ENCODE measurements around the gene EMC9. TPM values are rescaled to one million over a fixed set of nuclear protein-coding genes. Genes with fewer than 3 reads are reported as not detected.

Gene EMC9
- polyA plus RNA-seq, 1 donor (not counting 4 experiments of a cell fraction or from before 2014, with no cell fraction given): 11.0 TPM

GRCh38 chr14:24127673-24128072 lies 13.7 kb downstream of the EMC9 start:
- no peak overlapping the region for H2AFZ ChIP-seq (ENCODE audit: control insufficient read depth, low read length)
- H3K4me2 ChIP-seq (ENCODE audit: control insufficient read depth, extremely low read depth, insufficient read depth, low read depth, low read length): no peak overlapping the region
- H3K9ac ChIP-seq (ENCODE audit: control insufficient read depth, extremely low read depth, insufficient read depth, low read length): no peak overlapping the region
- peaks cover 0 to 2% of the 10 kb centered on the region in 2 experiments for H3K36me3 ChIP-seq (ENCODE audit: control insufficient read depth in 2 of 2, extremely low read depth in 1 of 2, insufficient read depth in 2 of 2, low read length in 2 of 2)
- H3K4me3 ChIP-seq (ENCODE audit: control insufficient read depth in 2 of 3, extremely low read depth in 1 of 3, insufficient read depth in 2 of 3, low read depth in 1 of 3, low read length in 3 of 3): no peak overlapping the region
- dilution Hi-C loops (cut with MboI; ENCODE audit: extremely low pct_ligation_motif_present, low sequenced_read_pairs): no loop called here
- no peak overlapping the region for H3K27ac ChIP-seq (ENCODE audit: control insufficient read depth, insufficient read depth, low read length)
- no peaks in the 10 kb centered on the region for H3K79me2 ChIP-seq (ENCODE audit: control insufficient read depth, insufficient read depth, low read length)
- no peaks in the 10 kb centered on the region for H3K9me3 ChIP-seq (ENCODE audit: control insufficient read depth, low read depth, low read length)
- no peaks in the 10 kb centered on the region for H3K27me3 ChIP-seq (ENCODE audit: control insufficient read depth, extremely low read depth, insufficient read depth, low read length)
- FAIRE-seq (no peak), DNase-seq (ENCODE audit: low read depth, low spot score) (no peak)
- H3K9me1 ChIP-seq (ENCODE audit: control insufficient read depth, extremely low read depth, insufficient read depth, low read length): no peaks in the 10 kb centered on the region
- no peaks in the 10 kb centered on the region for H4K20me1 ChIP-seq (ENCODE audit: control insufficient read depth, extremely low read depth, insufficient read depth, low read length)
- H3K4me1 ChIP-seq (ENCODE audit: control insufficient read depth, extremely low read depth, insufficient read depth, low read length): peaks cover 7% of the 10 kb centered on the region
- TF ChIP-seq EZH2 (IDR thresholded peaks at IDR 0.05; ENCODE audit: low read length): no peak
- TF ChIP-seq, protein P1, sequence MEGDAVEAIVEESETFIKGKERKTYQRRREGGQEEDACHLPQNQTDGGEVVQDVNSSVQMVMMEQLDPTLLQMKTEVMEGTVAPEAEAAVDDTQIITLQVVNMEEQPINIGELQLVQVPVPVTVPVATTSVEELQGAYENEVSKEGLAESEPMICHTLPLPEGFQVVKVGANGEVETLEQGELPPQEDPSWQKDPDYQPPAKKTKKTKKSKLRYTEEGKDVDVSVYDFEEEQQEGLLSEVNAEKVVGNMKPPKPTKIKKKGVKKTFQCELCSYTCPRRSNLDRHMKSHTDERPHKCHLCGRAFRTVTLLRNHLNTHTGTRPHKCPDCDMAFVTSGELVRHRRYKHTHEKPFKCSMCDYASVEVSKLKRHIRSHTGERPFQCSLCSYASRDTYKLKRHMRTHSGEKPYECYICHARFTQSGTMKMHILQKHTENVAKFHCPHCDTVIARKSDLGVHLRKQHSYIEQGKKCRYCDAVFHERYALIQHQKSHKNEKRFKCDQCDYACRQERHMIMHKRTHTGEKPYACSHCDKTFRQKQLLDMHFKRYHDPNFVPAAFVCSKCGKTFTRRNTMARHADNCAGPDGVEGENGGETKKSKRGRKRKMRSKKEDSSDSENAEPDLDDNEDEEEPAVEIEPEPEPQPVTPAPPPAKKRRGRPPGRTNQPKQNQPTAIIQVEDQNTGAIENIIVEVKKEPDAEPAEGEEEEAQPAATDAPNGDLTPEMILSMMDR (optimal IDR thresholded peaks at IDR 0.05 in 1 of 3, IDR thresholded peaks at IDR 0.05 in 1 of 3, conservative IDR thresholded peaks at IDR 0.05 in 1 of 3; ENCODE audit: extremely low read depth in 1 of 3, insufficient read depth in 2 of 3, low read length in 3 of 3): no peak

DNA sequence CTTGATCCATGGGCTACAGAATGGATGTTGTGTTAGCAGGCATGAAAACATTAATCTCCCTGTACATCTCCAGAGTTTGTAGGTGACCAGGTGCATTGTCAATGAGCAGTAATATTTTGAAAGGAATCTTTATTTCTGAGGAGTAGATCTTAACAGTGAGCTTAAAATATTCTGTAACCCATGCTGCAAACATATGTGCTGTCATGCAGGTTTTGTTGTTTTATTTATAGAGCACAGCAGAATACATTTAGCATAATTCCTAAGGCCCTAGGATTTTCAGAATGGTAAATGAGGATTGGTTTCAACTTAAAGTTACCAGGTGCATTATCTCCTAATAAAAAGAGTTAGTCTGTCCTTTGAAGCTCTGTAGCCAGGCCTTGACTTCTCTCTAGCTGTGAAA lies 14.5 kb downstream of the EMC9 start:
- Histone ChIP-seq H3K9me1 (ENCODE audit: control insufficient read depth, extremely low read depth, insufficient read depth, low read length) (no peaks in the 10 kb centered on the region), H3K4me1 (ENCODE audit: control insufficient read depth, extremely low read depth, insufficient read depth, low read length) (no peaks in the 10 kb centered on the region), H3K27me3 (ENCODE audit: control insufficient read depth, extremely low read depth, insufficient read depth, low read length) (no peaks in the 10 kb centered on the region), H2AFZ (ENCODE audit: control insufficient read depth, low read length) (no peak overlapping the region), H3K9ac (ENCODE audit: control insufficient read depth, extremely low read depth, insufficient read depth, low read length) (no peak overlapping the region), H3K36me3 (ENCODE audit: control insufficient read depth in 2 of 2, extremely low read depth in 1 of 2, insufficient read depth in 2 of 2, low read length in 2 of 2) (peaks cover 0 to 5% of the 10 kb centered on the region in 2 experiments), H3K9me3 (ENCODE audit: control insufficient read depth, low read depth, low read length) (no peaks in the 10 kb centered on the region), H3K4me2 (ENCODE audit: control insufficient read depth, extremely low read depth, insufficient read depth, low read depth, low read length) (no peak overlapping the region), H3K27ac (ENCODE audit: control insufficient read depth, insufficient read depth, low read length) (no peak overlapping the region), H4K20me1 (ENCODE audit: control insufficient read depth, extremely low read depth, insufficient read depth, low read length) (no peaks in the 10 kb centered on the region), H3K79me2 (ENCODE audit: control insufficient read depth, insufficient read depth, low read length) (no peaks in the 10 kb centered on the region), H3K4me3 (ENCODE audit: control insufficient read depth in 2 of 3, extremely low read depth in 1 of 3, insufficient read depth in 2 of 3, low read depth in 1 of 3, low read length in 3 of 3) (no peak overlapping the region)
- dilution Hi-C loops (cut with MboI; ENCODE audit: extremely low pct_ligation_motif_present, low sequenced_read_pairs): no loop called here
- TF ChIP-seq, protein P1 (optimal IDR thresholded peaks at IDR 0.05 in 1 of 3, IDR thresholded peaks at IDR 0.05 in 1 of 3, conservative IDR thresholded peaks at IDR 0.05 in 1 of 3; ENCODE audit: extremely low read depth in 1 of 3, insufficient read depth in 2 of 3, low read length in 3 of 3): no peak
- TF ChIP-seq EZH2 (IDR thresholded peaks at IDR 0.05; ENCODE audit: low read length): no peak
- DNase-seq (ENCODE audit: low read depth, low spot score) (no peak), FAIRE-seq (no peak)
